SK-N-SH treated with all-trans-retinoic acid at 6 μM for 48 hours (cell line): Measurements from ENCODE around the gene TMEM116.

Experiments
- BACH2 ChIP-seq: fragments of 250-450 bp; sonication (Bioruptor Pico); IDR thresholded peaks from 2 replicates; pipeline ENCODE4 v1.9.0; 2021; ENCODE audit warnings: mild to moderate bottlenecking, borderline replicate concordance
- OSR1 ChIP-seq: fragments of 250-450 bp; sonication (Bioruptor Pico); IDR thresholded peaks from 2 replicates; pipeline ENCODE4 v1.8.0; 2022; ENCODE audit warnings: moderate library complexity, mild to moderate bottlenecking, inconsistent platforms
- RARB ChIP-seq: fragments of 250-450 bp; sonication (Bioruptor Pico); IDR thresholded peaks from 2 replicates; pipeline ENCODE4 v1.8.0; 2021; ENCODE audit warnings: mild to moderate bottlenecking, moderate library complexity
- SNAI2 ChIP-seq: fragments of 250-450 bp; sonication (Bioruptor Pico); IDR thresholded peaks from 2 replicates; pipeline ENCODE4 v1.5.0; 2020; ENCODE audit warnings: mild to moderate bottlenecking, moderate library complexity
- ZC3H10 ChIP-seq: fragments of 250-450 bp; sonication (Bioruptor Pico); IDR thresholded peaks from 2 replicates; pipeline ENCODE4 v1.5.1; 2021; ENCODE audit warnings: mild to moderate bottlenecking, moderate library complexity
- ZFP3 ChIP-seq: fragments of 250-450 bp; sonication (Bioruptor Pico); IDR thresholded peaks from 2 replicates; pipeline ENCODE4 v1.5.0; 2020; ENCODE audit warnings: mild to moderate bottlenecking, moderate library complexity
- ZFP30 ChIP-seq: fragments of 450-650 bp; formaldehyde crosslinking; IDR thresholded peaks from 2 replicates; pipeline ENCODE4 v1.5.0; 2022; ENCODE audit warnings: mild to moderate bottlenecking, moderate library complexity
- ZNF70 ChIP-seq: fragments of 450-650 bp; formaldehyde crosslinking; IDR thresholded peaks from 2 replicates; pipeline ENCODE4 v1.5.0; 2020; ENCODE audit warnings: mild to moderate bottlenecking, moderate library complexity
- ZNF8 ChIP-seq: fragments of 450-650 bp; formaldehyde crosslinking; IDR thresholded peaks from 2 replicates; pipeline ENCODE4 v1.5.0; 2020; ENCODE audit warnings: mild to moderate bottlenecking, moderate library complexity
- TF ChIP-seq, protein P1 (sequence below): fragments of 250-450 bp; sonication (Bioruptor Pico); IDR thresholded peaks from 2 replicates; pipeline ENCODE4 v1.8.0; 2020; ENCODE audit warnings: mild to moderate bottlenecking, moderate library complexity, borderline replicate concordance
- TF ChIP-seq, protein P2 (sequence below): fragments of 250-450 bp; sonication (Bioruptor Pico); IDR thresholded peaks from 2 replicates; pipeline ENCODE4 v1.5.1; 2020; ENCODE audit warnings: low read depth, mild to moderate bottlenecking, moderate library complexity

DNA sequence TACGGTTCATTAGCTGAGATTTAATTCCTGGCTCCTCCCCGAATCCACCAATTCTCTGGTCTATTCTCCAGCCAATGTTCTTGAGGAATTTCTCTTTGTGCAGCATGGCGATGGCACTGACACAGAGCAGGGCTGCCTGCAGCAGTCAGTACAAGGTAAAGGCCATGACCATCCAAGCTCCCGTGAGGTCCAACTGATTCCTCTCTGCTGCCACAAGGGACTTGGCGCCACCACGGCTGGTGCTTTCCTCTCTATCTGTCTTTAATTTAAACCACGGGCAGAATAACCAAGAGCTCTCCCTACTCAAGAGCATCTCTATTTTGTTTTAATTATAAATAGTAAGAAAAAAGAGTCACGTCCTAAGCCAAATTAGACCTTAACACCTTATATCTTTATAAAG lies 12.1 kb downstream of the TMEM116 start:
- TF ChIP-seq ZFP30 (CRISPR knock-in tag): no peak
- no peak for TF ChIP-seq OSR1 (CRISPR knock-in tag)
- no peak for TF ChIP-seq RARB (CRISPR knock-in tag)
- TF ChIP-seq, protein P1, sequence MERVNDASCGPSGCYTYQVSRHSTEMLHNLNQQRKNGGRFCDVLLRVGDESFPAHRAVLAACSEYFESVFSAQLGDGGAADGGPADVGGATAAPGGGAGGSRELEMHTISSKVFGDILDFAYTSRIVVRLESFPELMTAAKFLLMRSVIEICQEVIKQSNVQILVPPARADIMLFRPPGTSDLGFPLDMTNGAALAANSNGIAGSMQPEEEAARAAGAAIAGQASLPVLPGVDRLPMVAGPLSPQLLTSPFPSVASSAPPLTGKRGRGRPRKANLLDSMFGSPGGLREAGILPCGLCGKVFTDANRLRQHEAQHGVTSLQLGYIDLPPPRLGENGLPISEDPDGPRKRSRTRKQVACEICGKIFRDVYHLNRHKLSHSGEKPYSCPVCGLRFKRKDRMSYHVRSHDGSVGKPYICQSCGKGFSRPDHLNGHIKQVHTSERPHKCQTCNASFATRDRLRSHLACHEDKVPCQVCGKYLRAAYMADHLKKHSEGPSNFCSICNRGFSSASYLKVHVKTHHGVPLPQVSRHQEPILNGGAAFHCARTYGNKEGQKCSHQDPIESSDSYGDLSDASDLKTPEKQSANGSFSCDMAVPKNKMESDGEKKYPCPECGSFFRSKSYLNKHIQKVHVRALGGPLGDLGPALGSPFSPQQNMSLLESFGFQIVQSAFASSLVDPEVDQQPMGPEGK (CRISPR knock-in tag): no peak
- TF ChIP-seq ZFP3 (CRISPR knock-in tag): no peak
- no peak for TF ChIP-seq BACH2 (CRISPR knock-in tag)
- TF ChIP-seq, protein P2, sequence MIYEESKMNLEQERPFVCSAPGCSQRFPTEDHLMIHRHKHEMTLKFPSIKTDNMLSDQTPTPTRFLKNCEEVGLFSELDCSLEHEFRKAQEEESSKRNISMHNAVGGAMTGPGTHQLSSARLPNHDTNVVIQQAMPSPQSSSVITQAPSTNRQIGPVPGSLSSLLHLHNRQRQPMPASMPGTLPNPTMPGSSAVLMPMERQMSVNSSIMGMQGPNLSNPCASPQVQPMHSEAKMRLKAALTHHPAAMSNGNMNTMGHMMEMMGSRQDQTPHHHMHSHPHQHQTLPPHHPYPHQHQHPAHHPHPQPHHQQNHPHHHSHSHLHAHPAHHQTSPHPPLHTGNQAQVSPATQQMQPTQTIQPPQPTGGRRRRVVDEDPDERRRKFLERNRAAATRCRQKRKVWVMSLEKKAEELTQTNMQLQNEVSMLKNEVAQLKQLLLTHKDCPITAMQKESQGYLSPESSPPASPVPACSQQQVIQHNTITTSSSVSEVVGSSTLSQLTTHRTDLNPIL (CRISPR knock-in tag): no peak
- no peak for TF ChIP-seq ZNF8 (CRISPR knock-in tag)
- no peak for TF ChIP-seq ZNF70 (CRISPR knock-in tag)
- no peak for TF ChIP-seq ZC3H10 (CRISPR knock-in tag)
- no peak for TF ChIP-seq SNAI2 (CRISPR knock-in tag)
